ENCODE data around the gene PEX7.
"Not testable (repeated sequence)": the region's sequence is repeated elsewhere in the genome, so short reads cannot be mapped to it uniquely, and the experiment has no call there.

Gene PEX7

DNA sequence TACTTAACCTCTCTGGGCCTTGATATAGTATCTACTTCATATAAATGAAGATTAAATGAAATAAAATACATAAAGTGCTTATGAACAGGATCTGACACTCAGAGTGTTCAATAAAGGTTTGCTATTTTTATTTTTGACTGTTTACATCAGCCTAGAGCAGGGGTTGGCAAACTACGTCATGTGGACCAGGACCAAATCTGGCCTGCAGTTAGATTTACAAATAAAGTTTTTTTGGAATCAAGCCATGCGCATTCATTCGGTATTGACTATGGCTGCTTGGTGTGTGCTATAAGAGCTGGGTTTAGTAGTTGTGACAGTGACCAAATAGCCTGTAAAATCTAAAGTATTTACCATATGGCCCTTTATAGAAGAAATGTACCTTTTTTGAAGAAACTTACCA is 20.8 kb downstream of the PEX7 start:
- no peaks in the 10 kb centered on the region for H3K36me3 ChIP-seq (ENCODE audit: control insufficient read depth in 1 of 2, insufficient read depth in 2 of 2, low read depth in 1 of 2, low read length in 2 of 2)
- H2AK5ac ChIP-seq (ENCODE audit: low read length, severe bottlenecking), result no peak overlapping the region
- no peaks in the 10 kb centered on the region for H3K4me1 ChIP-seq (ENCODE audit: control insufficient read depth, insufficient read depth, low read depth, low read length)
- H2BK12ac ChIP-seq (ENCODE audit: low read length in 2 of 2), result no peak overlapping the region
- H4K91ac ChIP-seq (ENCODE audit: low read length), result no peak overlapping the region
- 99% methylated on average over 3 of the region's 3 CpGs for WGBS
- no peak overlapping the region for H2BK120ac ChIP-seq (ENCODE audit: low read depth, low read length)
- no peak overlapping the region for H2BK15ac ChIP-seq (ENCODE audit: low read depth, poor library complexity, severe bottlenecking)
- H3K27me3 ChIP-seq (ENCODE audit: control insufficient read depth in 1 of 2, insufficient read depth in 1 of 2, low read length in 2 of 2), result no peaks in the 10 kb centered on the region
- no peak overlapping the region for H3K4ac ChIP-seq (ENCODE audit: low read depth in 1 of 2, low read length in 2 of 2)
- peaks cover 4% of the 10 kb centered on the region for H3K79me1 ChIP-seq (replicated peaks; ENCODE audit: low read length, poor library complexity, severe bottlenecking)
- H3K18ac ChIP-seq (ENCODE audit: low read depth in 1 of 2, low read length in 2 of 2), result no peak overlapping the region
- H3K9ac ChIP-seq (ENCODE audit: low read length), result no peak overlapping the region
- no peaks in the 10 kb centered on the region for H3K9me3 ChIP-seq (ENCODE audit: control insufficient read depth, low read length)
- no peak overlapping the region for H2BK5ac ChIP-seq (ENCODE audit: low read depth, low read length, poor library complexity, severe bottlenecking)
- no peak overlapping the region for H3K14ac ChIP-seq (ENCODE audit: low read length in 2 of 2)
- no peak overlapping the region for H2AFZ ChIP-seq (ENCODE audit: low read depth, low read length)
- no peak overlapping the region for H4K8ac ChIP-seq (ENCODE audit: low read length)
- no peak for DNase-seq
- H3K23ac ChIP-seq (ENCODE audit: low read length in 2 of 2), result no peak overlapping the region
- H3K4me2 ChIP-seq (ENCODE audit: low read length, poor library complexity, severe bottlenecking), result no peak overlapping the region
- no peak overlapping the region for H3K27ac ChIP-seq (ENCODE audit: low read length, poor library complexity, severe bottlenecking)
- no peak overlapping the region for H3K4me3 ChIP-seq (ENCODE audit: insufficient read depth in 1 of 2, low read depth in 1 of 2, low read length in 2 of 2)

DNA sequence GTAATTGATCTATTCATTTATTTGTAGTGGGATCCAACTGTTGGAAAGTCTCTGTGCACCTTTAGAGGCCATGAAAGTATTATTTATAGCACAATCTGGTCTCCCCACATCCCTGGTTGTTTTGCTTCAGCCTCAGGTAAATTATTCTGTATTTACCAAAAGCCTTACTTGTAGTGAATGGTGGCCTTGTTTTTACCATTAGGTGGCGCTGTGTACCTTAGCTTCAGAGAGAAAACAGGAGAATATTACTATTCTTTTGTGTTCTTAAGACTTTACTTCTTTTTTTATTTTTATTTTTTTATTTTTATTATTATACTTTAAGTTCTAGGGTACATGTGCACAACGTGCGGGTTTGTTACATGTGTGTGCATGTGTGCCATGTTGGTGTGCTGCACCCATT is 23.7 kb downstream of the PEX7 start:
- Histone ChIP-seq H2AFZ (ENCODE audit: low read depth, low read length) (no peak overlapping the region), H3K18ac (ENCODE audit: low read depth in 1 of 2, low read length in 2 of 2) (no peak overlapping the region), H3K4me3 (ENCODE audit: insufficient read depth in 1 of 2, low read depth in 1 of 2, low read length in 2 of 2) (no peak overlapping the region), H3K4me2 (ENCODE audit: low read length, poor library complexity, severe bottlenecking) (no peak overlapping the region), H3K27me3 (ENCODE audit: control insufficient read depth in 1 of 2, insufficient read depth in 1 of 2, low read length in 2 of 2) (no peaks in the 10 kb centered on the region), H3K23ac (ENCODE audit: low read length in 2 of 2) (no peak overlapping the region), H3K4me1 (ENCODE audit: control insufficient read depth, insufficient read depth, low read depth, low read length) (no peaks in the 10 kb centered on the region), H3K4ac (ENCODE audit: low read depth in 1 of 2, low read length in 2 of 2) (no peak overlapping the region), H3K9ac (ENCODE audit: low read length) (no peak overlapping the region), H4K91ac (ENCODE audit: low read length) (no peak overlapping the region), H4K8ac (ENCODE audit: low read length) (no peak overlapping the region), H3K9me3 (ENCODE audit: control insufficient read depth, low read length) (no peaks in the 10 kb centered on the region), H3K14ac (ENCODE audit: low read length in 2 of 2) (no peak overlapping the region), H2BK5ac (ENCODE audit: low read depth, low read length, poor library complexity, severe bottlenecking) (no peak overlapping the region), H2BK15ac (ENCODE audit: low read depth, poor library complexity, severe bottlenecking) (no peak overlapping the region), H3K79me1 (replicated peaks; ENCODE audit: low read length, poor library complexity, severe bottlenecking) (peaks cover 1% of the 10 kb centered on the region), H3K27ac (ENCODE audit: low read length, poor library complexity, severe bottlenecking) (no peak overlapping the region), H2AK5ac (ENCODE audit: low read length, severe bottlenecking) (no peak overlapping the region), H3K36me3 (ENCODE audit: control insufficient read depth in 1 of 2, insufficient read depth in 2 of 2, low read depth in 1 of 2, low read length in 2 of 2) (no peaks in the 10 kb centered on the region), H2BK120ac (ENCODE audit: low read depth, low read length) (no peak overlapping the region), H2BK12ac (ENCODE audit: low read length in 2 of 2) (no peak overlapping the region)
- WGBS, result 100% methylated on average over 2 of the region's 3 CpGs
- DNase-seq, result peak; percentile 57

DNA sequence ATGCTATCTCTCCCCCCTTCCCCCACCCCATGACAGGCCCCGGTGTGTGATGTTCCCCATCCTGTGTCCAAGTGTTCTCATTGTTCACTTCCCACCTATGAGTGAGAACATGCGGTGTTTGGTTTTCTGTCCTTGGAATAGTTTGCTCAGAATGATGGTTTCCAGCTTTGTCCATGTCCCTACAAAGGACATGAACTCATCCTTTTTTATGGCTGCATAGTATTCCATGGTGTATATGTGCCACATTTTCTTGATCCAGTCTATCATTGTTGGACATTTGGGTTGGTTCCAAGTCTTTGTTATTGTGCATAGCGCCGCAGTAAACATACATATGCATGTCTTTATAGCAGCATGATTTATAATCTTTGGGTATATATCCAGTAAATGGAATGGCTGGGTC is 24.1 kb downstream of the PEX7 start:
- H4K91ac ChIP-seq (ENCODE audit: low read length); H2BK12ac ChIP-seq (ENCODE audit: low read length in 2 of 2); H2AK5ac ChIP-seq (ENCODE audit: low read length, severe bottlenecking); H2BK5ac ChIP-seq (ENCODE audit: low read depth, low read length, poor library complexity, severe bottlenecking); H3K27me3 ChIP-seq (ENCODE audit: control insufficient read depth in 1 of 2, insufficient read depth in 1 of 2, low read length in 2 of 2); H3K79me1 ChIP-seq (replicated peaks; ENCODE audit: low read length, poor library complexity, severe bottlenecking); H3K18ac ChIP-seq (ENCODE audit: low read depth in 1 of 2, low read length in 2 of 2); H3K4me3 ChIP-seq (ENCODE audit: insufficient read depth in 1 of 2, low read depth in 1 of 2, low read length in 2 of 2); DNase-seq; H3K9me3 ChIP-seq (ENCODE audit: control insufficient read depth, low read length); H4K8ac ChIP-seq (ENCODE audit: low read length); H2BK120ac ChIP-seq (ENCODE audit: low read depth, low read length); H2BK15ac ChIP-seq (ENCODE audit: low read depth, poor library complexity, severe bottlenecking); H3K9ac ChIP-seq (ENCODE audit: low read length); H3K23ac ChIP-seq (ENCODE audit: low read length in 2 of 2); H3K14ac ChIP-seq (ENCODE audit: low read length in 2 of 2); H3K36me3 ChIP-seq (ENCODE audit: control insufficient read depth in 1 of 2, insufficient read depth in 2 of 2, low read depth in 1 of 2, low read length in 2 of 2); H3K27ac ChIP-seq (ENCODE audit: low read length, poor library complexity, severe bottlenecking); H3K4ac ChIP-seq (ENCODE audit: low read depth in 1 of 2, low read length in 2 of 2); H3K4me1 ChIP-seq (ENCODE audit: control insufficient read depth, insufficient read depth, low read depth, low read length); H3K4me2 ChIP-seq (ENCODE audit: low read length, poor library complexity, severe bottlenecking); H2AFZ ChIP-seq (ENCODE audit: low read depth, low read length): not testable (repeated sequence)
- WGBS, result 100% methylated on average over 1 of the region's 4 CpGs

DNA sequence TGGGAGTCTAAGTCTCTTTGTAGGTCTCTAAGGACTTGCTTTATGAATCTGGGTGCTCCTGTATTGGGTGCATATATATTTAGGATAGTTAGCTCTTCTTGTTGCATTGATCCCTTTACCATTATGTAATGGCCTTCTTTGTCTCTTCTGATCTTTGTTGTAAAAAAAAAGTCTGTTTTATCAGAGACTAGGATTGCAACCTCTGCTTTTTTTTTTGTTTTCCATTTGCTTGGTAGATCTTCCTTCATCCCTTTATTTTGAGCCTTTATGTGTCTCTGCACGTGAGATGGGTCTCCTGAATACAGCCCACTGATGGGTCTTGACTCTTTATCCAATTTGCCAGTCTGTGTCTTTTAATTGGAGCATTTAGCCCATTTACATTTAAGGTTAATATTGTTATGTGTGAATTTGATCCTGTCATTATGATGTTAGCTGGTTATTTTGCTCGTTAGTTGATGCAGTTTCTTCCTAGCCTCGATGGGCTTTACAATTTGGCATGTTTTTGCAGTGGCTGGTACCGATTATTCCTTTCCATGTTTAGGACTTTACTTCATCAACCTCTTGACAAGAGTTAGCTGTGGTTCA is 27.7 kb downstream of the PEX7 start:
- peak; percentile 22 for DNase-seq
- not testable (repeated sequence) for H2BK12ac ChIP-seq (ENCODE audit: low read length in 2 of 2); H3K27ac ChIP-seq (ENCODE audit: low read length, poor library complexity, severe bottlenecking); H3K27me3 ChIP-seq (ENCODE audit: control insufficient read depth in 1 of 2, insufficient read depth in 1 of 2, low read length in 2 of 2); H4K91ac ChIP-seq (ENCODE audit: low read length); H3K4me1 ChIP-seq (ENCODE audit: control insufficient read depth, insufficient read depth, low read depth, low read length); H2BK15ac ChIP-seq (ENCODE audit: low read depth, poor library complexity, severe bottlenecking); H3K36me3 ChIP-seq (ENCODE audit: control insufficient read depth in 1 of 2, insufficient read depth in 2 of 2, low read depth in 1 of 2, low read length in 2 of 2); H3K14ac ChIP-seq (ENCODE audit: low read length in 2 of 2); H3K18ac ChIP-seq (ENCODE audit: low read depth in 1 of 2, low read length in 2 of 2); H3K4me2 ChIP-seq (ENCODE audit: low read length, poor library complexity, severe bottlenecking); H2BK120ac ChIP-seq (ENCODE audit: low read depth, low read length); H2BK5ac ChIP-seq (ENCODE audit: low read depth, low read length, poor library complexity, severe bottlenecking); H3K9ac ChIP-seq (ENCODE audit: low read length); H3K9me3 ChIP-seq (ENCODE audit: control insufficient read depth, low read length); H2AFZ ChIP-seq (ENCODE audit: low read depth, low read length); H3K4me3 ChIP-seq (ENCODE audit: insufficient read depth in 1 of 2, low read depth in 1 of 2, low read length in 2 of 2); H4K8ac ChIP-seq (ENCODE audit: low read length); H2AK5ac ChIP-seq (ENCODE audit: low read length, severe bottlenecking); H3K23ac ChIP-seq (ENCODE audit: low read length in 2 of 2); H3K79me1 ChIP-seq (replicated peaks; ENCODE audit: low read length, poor library complexity, severe bottlenecking); H3K4ac ChIP-seq (ENCODE audit: low read depth in 1 of 2, low read length in 2 of 2)
- WGBS, result 80% methylated on average over 1 of the region's 4 CpGs
